Neural crest cell (in vitro differentiated cells): ENCODE measurements around the gene CDC14A. TPM values are rescaled to one million over a fixed set of nuclear protein-coding genes. Genes with fewer than 3 reads are reported as not detected.

Experiments
- DNase-seq: peaks from one replicate; pipeline ENCODE4 v3.0.0; 2021; ENCODE audit warnings: low read depth, mixed read lengths, low spot score
- H3K27ac Mint-ChIP-seq: one replicate; pipeline ENCODE4 v1.8.0; 2021; ENCODE audit warnings: mild to moderate bottlenecking, mixed read lengths; ENCODE audit not compliant: unreplicated experiment
- H3K27me3 Mint-ChIP-seq: 2 replicates; pipeline ENCODE4 v1.8.0; 2021; ENCODE audit warnings: low read depth, mild to moderate bottlenecking, mixed read lengths
- H3K36me3 Mint-ChIP-seq: 2 replicates; pipeline ENCODE4 v1.8.0; 2021; ENCODE audit warnings: low read depth, mild to moderate bottlenecking, mixed read lengths
- H3K4me1 Mint-ChIP-seq: 2 replicates; pipeline ENCODE4 v1.8.0; 2021; ENCODE audit warnings: mixed read lengths
- H3K4me3 Mint-ChIP-seq: one replicate; pipeline ENCODE4 v1.8.0; 2021; ENCODE audit warnings: mild to moderate bottlenecking, mixed read lengths
- H3K9me3 Mint-ChIP-seq: 2 replicates; pipeline ENCODE4 v1.8.0; 2021; ENCODE audit warnings: mixed read lengths
- total RNA-seq: library from RNA; stranded (reverse); gene quantifications from 2 replicates; pipeline ENCODE4 v1.2.1, GENCODE V29; 2021
- TF ChIP-seq, protein P1 (sequence below): fragments of 200-600 bp; sonication (generic); conservative IDR thresholded peaks from 2 replicates; pipeline ENCODE4 v1.5.0; 2021; ENCODE audit warnings: antibody characterized with exemption, mild to moderate bottlenecking

The CDC14A gene
- total RNA-seq, 1 donor from 2014 or later: 15.7 TPM

DNA sequence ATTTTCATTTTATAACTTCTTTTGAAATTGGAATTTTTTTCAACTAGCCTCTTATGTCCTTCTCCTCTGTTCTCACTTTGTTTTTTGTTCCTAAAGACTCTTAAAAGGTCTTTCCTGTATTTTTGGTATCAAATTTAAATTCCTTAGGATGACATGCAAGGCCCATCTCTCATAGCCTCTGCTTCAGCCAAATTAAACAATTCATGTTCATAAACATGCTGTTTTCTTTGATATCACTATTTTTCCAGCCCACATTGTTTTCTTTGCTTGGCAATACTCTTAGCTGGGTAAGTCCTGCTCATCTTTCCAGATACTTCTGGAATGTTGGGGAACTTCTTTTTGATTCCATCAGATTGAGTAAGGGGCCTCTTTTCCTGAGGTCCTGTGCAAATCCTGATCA, 129.9 kb downstream of the CDC14A start:
- peaks cover 28% of the 10 kb centered on the region for H3K4me1 Mint-ChIP-seq
- no peak overlapping the region for H3K27ac Mint-ChIP-seq
- TF ChIP-seq, protein P1, sequence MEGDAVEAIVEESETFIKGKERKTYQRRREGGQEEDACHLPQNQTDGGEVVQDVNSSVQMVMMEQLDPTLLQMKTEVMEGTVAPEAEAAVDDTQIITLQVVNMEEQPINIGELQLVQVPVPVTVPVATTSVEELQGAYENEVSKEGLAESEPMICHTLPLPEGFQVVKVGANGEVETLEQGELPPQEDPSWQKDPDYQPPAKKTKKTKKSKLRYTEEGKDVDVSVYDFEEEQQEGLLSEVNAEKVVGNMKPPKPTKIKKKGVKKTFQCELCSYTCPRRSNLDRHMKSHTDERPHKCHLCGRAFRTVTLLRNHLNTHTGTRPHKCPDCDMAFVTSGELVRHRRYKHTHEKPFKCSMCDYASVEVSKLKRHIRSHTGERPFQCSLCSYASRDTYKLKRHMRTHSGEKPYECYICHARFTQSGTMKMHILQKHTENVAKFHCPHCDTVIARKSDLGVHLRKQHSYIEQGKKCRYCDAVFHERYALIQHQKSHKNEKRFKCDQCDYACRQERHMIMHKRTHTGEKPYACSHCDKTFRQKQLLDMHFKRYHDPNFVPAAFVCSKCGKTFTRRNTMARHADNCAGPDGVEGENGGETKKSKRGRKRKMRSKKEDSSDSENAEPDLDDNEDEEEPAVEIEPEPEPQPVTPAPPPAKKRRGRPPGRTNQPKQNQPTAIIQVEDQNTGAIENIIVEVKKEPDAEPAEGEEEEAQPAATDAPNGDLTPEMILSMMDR: no peak

DNA sequence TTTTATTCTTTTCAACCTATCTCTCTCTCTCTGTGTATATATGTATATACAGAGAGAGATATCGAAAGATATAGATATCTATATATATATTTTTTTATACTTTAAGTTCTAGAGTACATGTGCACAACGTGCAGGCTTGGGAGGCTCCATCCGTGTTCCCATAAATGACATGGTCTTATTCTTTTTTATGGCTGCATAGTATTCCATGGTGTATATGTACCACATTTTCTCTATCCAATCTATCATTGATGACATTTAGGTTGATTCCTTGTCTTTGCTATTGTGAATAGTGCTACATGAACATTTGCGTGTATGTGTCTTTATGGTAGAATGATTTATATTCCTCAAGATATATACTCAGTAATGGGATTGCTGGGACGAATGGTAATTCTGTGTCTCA, 130.4 kb downstream of the CDC14A start:
- Mint-ChIP-seq H3K27me3 (no peaks in the 10 kb centered on the region), H3K9me3 (no peaks in the 10 kb centered on the region), H3K36me3 (peaks cover 22% of the 10 kb centered on the region), H3K4me3 (no peak overlapping the region), H3K4me1 (peaks cover 28% of the 10 kb centered on the region), H3K27ac (no peak overlapping the region)
- TF ChIP-seq, protein P1: no peak
- DNase-seq: no peak

More for the DNA sequence above, 129.9 kb downstream of the CDC14A start:
- Mint-ChIP-seq H3K4me3 (no peak overlapping the region), H3K27me3 (no peaks in the 10 kb centered on the region), H3K36me3 (peaks cover 22% of the 10 kb centered on the region), H3K9me3 (no peaks in the 10 kb centered on the region)
- DNase-seq: no peak

DNA sequence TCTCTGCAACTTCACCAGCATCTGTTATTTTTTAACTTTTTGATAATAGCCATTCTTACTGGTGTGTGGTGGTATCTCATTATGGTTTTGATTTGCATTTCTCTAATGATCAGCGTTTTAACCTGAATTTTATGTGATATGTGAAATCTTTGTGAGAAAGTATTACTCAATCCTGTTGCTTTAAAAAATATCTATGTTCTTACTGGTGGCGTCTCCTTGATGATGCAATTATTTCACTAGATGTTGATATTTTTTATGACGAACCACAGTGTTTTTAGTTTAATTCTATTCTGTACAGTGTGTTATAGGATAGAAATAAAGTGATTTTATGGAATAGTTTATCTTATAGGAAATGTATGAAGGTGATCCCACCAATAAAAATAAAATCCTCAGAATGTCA, 130.9 kb downstream of the CDC14A start:
- DNase-seq: no peak
- H3K27ac Mint-ChIP-seq: no peak overlapping the region
- TF ChIP-seq, protein P1: no peak
- H3K36me3 Mint-ChIP-seq: peaks cover 22% of the 10 kb centered on the region
- H3K4me1 Mint-ChIP-seq: peaks cover 27% of the 10 kb centered on the region
- no peaks in the 10 kb centered on the region for H3K9me3 Mint-ChIP-seq
- H3K4me3 Mint-ChIP-seq: no peak overlapping the region
- no peaks in the 10 kb centered on the region for H3K27me3 Mint-ChIP-seq

DNA sequence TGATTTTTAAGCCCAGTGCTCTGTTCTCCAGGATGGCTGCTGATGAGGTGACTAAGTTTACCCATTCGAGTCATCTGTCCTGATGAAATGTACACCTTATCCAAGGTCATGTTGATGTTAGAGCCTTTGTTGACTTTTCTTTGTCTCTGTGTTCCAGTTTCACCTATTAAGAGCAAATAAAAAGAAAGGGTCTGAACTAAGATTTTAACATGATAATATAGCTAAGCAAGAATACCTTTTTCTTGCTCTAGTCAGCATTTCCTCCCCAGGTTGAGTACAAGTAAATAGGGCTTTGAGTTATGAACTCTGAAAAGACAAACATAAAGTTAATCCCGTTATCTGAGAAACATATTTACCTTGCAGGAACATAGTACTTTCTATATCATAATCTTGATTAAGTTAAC, 133.6 kb downstream of the CDC14A start:
- Mint-ChIP-seq H3K36me3 (peaks cover 20% of the 10 kb centered on the region), H3K27me3 (no peaks in the 10 kb centered on the region), H3K9me3 (no peaks in the 10 kb centered on the region), H3K27ac (no peak overlapping the region), H3K4me1 (peaks cover 12% of the 10 kb centered on the region), H3K4me3 (no peak overlapping the region)
- no peak for DNase-seq
- TF ChIP-seq, protein P1: no peak

DNA sequence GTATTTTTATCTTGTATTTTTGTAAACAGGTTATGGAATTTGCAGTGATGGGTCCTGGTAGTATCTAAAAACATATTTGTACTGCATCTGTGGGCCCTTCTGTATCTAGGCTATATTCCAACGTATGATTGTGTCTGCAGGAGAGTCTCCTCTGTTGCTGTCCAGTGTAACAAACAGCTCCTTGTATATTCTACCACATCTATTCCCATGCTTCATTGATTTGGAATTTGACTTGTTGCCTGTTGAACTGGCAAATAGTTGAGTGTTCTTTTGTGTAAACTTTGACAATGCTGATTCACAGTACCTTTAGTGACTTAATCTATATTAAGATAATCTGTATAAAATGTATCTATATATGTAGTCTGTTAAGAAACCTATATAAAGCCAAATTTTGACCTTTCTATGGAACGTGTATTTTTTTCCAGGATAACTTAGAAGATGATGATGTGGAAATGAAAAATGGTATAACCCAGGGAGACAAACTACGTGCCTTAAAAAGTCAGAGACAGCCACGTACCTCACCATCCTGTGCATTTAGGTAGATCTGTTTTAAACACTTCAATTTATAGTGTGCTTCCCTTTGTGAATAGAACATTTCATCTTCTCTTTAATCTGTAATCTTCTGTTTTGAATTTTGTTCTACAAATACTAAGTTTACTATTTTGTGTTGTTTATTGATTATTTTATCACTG, 142.2 kb downstream of the CDC14A start:
- Mint-ChIP-seq H3K36me3 (peaks cover 40% of the 10 kb centered on the region), H3K9me3 (peaks cover 4% of the 10 kb centered on the region), H3K27me3 (no peaks in the 10 kb centered on the region), H3K4me1 (no peaks in the 10 kb centered on the region), H3K27ac (peak overlapping the region; percentile 37), H3K4me3 (no peak overlapping the region)
- TF ChIP-seq, protein P1: no peak
- no peak for DNase-seq
